Subcutaneous adipose tissue (tissue), 4 donors: ENCODE results near the gene HTT. TPM values are rescaled to one million over a fixed set of nuclear protein-coding genes. Genes with fewer than 3 reads are reported as not detected.

Source experiments
- total RNA-seq, 4 donors: library from RNA; depleted of rRNA; stranded (reverse); fragments of >200 nt; gene quantifications; one replicate each; pipeline ENCODE4 v1.1.0, GENCODE V29; 2016
- TF ChIP-seq, protein P1 (sequence below): fragments of 450-650 bp; IDR thresholded peaks from one replicate; pipeline ENCODE4 v1.5.1; 2016; ENCODE audit warnings: low read depth, mild to moderate bottlenecking, control low read depth, antibody characterized with exemption, moderate library complexity

HTT gene
- total RNA-seq, 4 donors from 2014 or later = 48.2 to 79.3 (median 72.1) TPM

DNA sequence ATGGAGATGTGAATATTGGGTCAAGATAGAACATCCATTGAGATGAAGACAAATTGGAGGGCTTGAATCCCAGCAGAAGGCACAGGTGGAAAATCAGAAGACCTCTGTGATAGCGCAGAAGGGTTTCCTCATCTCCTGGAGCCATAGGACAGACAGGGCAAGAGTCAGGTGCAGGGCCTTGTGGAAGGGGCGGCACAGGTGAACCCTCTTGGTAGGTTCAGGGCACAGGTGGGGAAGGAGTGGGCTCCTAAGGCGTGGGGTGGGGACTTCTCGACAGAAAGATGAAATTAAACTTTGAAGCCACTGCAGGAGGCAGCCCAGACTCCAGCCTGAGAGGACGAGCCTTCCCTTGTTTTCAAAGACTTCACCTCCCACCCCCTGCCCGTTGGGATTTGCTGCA, 209.0 kb downstream of the HTT start:
- TF ChIP-seq, protein P1, sequence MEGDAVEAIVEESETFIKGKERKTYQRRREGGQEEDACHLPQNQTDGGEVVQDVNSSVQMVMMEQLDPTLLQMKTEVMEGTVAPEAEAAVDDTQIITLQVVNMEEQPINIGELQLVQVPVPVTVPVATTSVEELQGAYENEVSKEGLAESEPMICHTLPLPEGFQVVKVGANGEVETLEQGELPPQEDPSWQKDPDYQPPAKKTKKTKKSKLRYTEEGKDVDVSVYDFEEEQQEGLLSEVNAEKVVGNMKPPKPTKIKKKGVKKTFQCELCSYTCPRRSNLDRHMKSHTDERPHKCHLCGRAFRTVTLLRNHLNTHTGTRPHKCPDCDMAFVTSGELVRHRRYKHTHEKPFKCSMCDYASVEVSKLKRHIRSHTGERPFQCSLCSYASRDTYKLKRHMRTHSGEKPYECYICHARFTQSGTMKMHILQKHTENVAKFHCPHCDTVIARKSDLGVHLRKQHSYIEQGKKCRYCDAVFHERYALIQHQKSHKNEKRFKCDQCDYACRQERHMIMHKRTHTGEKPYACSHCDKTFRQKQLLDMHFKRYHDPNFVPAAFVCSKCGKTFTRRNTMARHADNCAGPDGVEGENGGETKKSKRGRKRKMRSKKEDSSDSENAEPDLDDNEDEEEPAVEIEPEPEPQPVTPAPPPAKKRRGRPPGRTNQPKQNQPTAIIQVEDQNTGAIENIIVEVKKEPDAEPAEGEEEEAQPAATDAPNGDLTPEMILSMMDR = no peak

DNA sequence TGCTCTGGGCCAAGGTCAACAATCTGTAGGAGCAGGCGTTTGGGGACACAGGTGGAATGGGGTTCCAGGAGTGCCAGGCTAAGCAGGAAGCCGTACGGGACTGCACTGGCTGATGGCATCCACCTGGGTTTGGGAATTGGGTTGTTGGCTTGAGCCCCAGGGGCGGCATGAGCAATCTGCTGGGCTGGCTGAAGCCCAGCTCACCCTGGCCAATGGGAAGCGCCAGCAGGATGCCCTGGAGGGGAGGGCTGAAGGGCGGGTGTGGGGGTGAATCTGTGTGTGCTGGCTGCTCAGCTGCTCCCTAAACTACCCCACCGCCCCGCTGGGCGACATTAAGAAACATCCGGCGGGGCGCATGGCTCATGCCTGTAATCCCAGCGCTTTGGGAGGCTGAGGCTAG, 209.4 kb downstream of the HTT start:
- TF ChIP-seq, protein P1 = no peak

DNA sequence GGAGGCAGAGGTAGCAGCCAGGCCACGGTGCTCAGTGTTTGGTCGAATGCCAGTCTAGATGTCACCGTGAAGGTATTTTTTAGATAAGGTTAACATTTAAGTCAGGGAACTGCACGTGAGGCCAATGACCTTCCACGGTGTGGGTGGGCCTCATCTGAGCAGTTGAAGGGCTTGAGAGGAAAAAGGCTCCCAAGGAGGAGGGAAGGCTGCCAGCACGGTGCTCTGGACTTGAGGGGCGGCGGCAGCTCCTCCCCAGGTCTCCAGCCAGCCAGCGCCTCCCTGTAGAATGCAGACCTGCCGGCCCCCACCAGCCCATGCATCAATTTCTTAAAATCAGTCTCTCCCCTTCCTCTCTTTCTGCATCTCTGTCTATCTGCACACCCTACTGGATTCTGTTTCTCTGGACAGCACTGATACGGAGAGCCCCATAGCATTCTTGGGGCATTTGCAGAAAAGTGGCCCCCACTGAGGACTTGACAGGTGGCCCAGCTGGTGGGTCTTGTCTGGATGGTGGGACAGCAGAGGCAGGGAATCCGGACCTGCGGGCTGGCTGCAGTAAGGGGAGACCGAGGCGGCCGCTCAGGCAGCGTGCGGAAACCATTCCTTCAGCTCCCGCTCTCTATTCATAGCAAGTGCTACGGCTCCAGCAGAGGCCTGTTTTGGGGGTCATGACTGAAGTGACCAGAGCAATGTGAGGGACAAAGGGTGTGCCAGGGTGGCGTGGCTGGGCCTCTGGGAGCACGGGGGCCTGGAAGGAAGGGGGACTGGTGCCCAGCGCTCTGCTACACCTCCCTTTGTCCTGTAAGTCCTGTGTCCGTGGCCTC, 210.5 kb downstream of the HTT start:
- TF ChIP-seq, protein P1 = no peak

DNA sequence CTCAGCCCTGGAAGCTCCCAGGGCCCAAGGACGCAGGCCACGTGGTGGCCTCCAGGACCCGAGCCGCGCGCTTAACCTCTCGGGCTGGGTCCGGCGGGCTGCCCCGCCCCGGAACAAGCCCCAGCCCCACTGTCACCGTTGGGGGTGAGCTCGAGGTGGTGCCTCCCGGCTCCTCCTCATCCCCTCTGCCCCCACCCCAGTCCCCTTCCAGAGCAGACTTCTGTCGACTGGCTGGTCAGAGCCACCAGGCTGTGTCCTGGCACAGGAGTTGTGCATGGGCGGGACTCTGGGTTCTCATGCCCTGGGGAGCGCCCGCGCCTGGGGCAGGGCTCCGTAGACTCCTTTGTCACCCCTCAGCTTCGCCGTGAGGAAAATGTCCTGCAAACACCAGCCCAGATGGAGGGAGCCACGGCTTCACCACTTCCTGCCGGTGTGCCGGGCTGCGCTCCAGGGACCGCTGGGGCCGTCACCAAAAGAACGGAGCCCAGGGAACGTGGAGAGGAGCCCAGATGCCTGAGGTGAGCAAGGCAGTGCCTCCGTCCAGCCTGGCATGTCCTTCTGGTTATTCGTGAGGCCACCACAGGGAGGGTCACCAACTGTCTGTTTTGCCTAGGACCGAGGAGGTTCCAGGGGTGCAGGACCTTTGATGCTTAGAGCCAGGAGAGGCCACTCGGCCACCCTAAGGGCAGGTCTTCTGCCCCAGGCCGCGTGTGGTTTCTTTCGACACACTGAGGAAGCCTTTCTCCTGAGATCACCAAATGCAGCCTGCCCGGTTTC, 211.3 kb downstream of the HTT start:
- TF ChIP-seq, protein P1 = no peak

DNA sequence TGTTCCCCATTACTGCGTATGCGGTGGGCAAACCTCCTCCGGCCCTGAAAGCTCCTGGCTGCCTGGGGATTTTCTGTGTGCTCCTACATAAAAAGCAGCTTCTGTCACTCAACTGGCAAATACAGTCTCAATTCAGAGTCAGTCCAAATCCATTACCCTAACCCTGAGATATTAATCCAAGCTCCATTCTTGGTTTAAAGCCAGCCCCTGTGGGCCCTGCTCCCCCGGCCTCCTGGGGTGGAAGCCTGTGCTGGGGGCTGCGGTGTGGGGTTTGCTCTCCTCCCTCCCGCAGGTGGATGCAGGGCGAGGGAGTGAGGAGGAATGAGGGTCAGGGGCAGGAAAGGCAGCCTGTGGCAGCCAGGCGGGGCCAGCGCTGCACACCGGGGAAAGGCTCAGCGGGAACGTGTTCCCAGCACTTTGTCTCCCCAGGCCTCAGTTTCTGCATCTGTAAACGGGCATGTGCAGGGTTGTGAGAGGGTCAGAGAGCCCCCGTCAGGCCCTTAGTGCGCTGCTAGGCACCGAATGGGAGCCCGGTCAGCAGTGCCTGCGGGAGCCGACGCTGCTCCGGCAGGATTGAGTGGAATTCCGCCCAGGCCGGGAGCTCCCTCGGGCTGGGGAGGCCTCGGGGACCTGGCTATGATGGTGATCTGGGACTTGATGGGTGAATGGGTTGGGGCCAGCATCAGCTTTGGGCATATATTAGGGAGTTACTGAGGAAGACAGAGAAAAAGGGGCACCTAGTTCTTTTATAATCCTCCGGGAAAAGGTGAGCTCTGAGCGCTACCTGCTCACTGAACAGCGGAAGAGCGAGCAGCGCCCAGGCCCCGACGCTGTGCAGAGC, 212.1 kb downstream of the HTT start:
- TF ChIP-seq, protein P1 = no peak

DNA sequence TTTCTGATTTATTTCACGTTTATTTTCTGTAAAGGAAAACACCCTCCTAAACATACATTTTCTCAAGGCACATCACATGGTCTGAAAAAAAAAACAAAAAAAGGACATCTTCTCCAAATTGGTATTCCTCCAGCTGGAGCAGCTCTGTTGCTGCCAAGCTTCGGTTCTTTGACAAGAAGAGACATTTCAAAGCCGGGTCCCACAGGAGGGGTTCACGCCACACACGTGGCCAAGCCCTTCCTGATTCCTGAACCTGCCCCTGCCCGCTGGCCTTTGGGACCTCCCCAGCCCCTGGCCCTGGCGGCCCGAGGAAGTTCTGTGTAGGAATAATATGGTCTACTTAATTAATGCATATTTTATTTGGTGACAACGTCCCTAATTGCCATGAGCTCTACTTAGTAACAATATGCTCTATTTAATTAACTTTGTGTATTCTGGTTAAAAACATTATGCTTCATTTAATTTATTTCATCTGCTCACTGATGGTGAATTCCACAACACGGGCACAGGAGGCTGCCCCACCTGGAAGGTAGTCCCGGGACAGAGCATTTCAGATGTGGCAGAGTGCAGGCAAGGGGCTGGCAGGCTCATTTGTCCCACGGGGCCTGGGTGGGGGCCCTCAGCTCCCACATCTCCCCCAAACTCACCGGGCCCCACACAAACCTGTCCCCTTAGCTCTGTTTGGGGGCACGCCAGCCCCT, 212.9 kb downstream of the HTT start:
- TF ChIP-seq, protein P1 = no peak
